Keratinocyte (primary cell): ENCODE measurements around the gene GATA5. TPM values are rescaled to one million over a fixed set of nuclear protein-coding genes. Genes with fewer than 3 reads are reported as not detected.

Source experiments
- DNase-seq: peaks from one replicate; pipeline ENCODE4 v3.0.0-alpha.2; 2011; ENCODE audit warnings: low read depth, missing footprints, low spot score
- FAIRE-seq: peaks from 2 replicates; lab custom pipeline; 2011; peaks lifted over from hg19 to GRCh38; lab: Jason Lieb, UNC
- H2AFZ ChIP-seq: 2 replicates; pipeline ENCODE4 v1.6.0; 2012; ENCODE audit warnings: low read length, control low read depth, inconsistent platforms; ENCODE audit not compliant: control insufficient read depth
- H3K27ac ChIP-seq: 2 replicates; pipeline ENCODE4 v1.5.1; 2011; ENCODE audit warnings: low read length; ENCODE audit not compliant: control insufficient read depth, insufficient read depth
- H3K27me3 ChIP-seq: 3 replicates; pipeline ENCODE4 v1.6.0; 2011; ENCODE audit warnings: low read length; ENCODE audit not compliant: control insufficient read depth, insufficient read depth; ENCODE audit errors: extremely low read depth
- H3K36me3 ChIP-seq, 2 experiments: 2 replicates in 1 of 2; 3 replicates in 1 of 2; pipeline ENCODE4 v1.5.1; 2011; ENCODE audit warnings: low read length in 2 of 2, mild to moderate bottlenecking in 1 of 2; ENCODE audit not compliant: control insufficient read depth in 2 of 2, insufficient read depth in 2 of 2; ENCODE audit errors: extremely low read depth in 1 of 2
- H3K4me1 ChIP-seq: 3 replicates; pipeline ENCODE4 v1.5.1; 2011; ENCODE audit warnings: low read length; ENCODE audit not compliant: control insufficient read depth, insufficient read depth; ENCODE audit errors: extremely low read depth
- H3K4me2 ChIP-seq: 3 replicates; pipeline ENCODE4 v1.6.0; 2011; ENCODE audit warnings: low read depth, low read length; ENCODE audit not compliant: control insufficient read depth, insufficient read depth; ENCODE audit errors: extremely low read depth
- H3K4me3 ChIP-seq, 3 experiments: fragments of 200-600 bp in 1 of 3; sonication (generic) in 1 of 3; 2 replicates in 2 of 3; 3 replicates in 1 of 3; pipeline ENCODE4 v1.5.1; 2011 to 2016; ENCODE audit warnings: low read length in 3 of 3, mild to moderate bottlenecking in 3 of 3, control low read depth in 2 of 3, inconsistent platforms in 1 of 3, low read depth in 1 of 3, mixed read lengths in 1 of 3, mixed run types in 1 of 3, moderate library complexity in 1 of 3; ENCODE audit not compliant: control insufficient read depth in 2 of 3, insufficient read depth in 2 of 3; ENCODE audit errors: extremely low read depth in 1 of 3
- H3K79me2 ChIP-seq: 2 replicates; pipeline ENCODE4 v1.6.0; 2012; ENCODE audit warnings: low read length; ENCODE audit not compliant: control insufficient read depth, insufficient read depth
- H3K9ac ChIP-seq: 3 replicates; pipeline ENCODE4 v1.6.0; 2011; ENCODE audit warnings: low read length; ENCODE audit not compliant: control insufficient read depth, insufficient read depth; ENCODE audit errors: extremely low read depth
- H3K9me1 ChIP-seq: 3 replicates; pipeline ENCODE4 v1.6.0; 2011; ENCODE audit warnings: low read length; ENCODE audit not compliant: control insufficient read depth, insufficient read depth; ENCODE audit errors: extremely low read depth
- H3K9me3 ChIP-seq: 2 replicates; pipeline ENCODE4 v1.5.1; 2012; ENCODE audit warnings: low read depth, low read length; ENCODE audit not compliant: control insufficient read depth
- H4K20me1 ChIP-seq: 3 replicates; pipeline ENCODE4 v1.6.0; 2011; ENCODE audit warnings: low read length; ENCODE audit not compliant: control insufficient read depth, insufficient read depth; ENCODE audit errors: extremely low read depth
- EZH2 ChIP-seq: IDR thresholded peaks from one replicate; pipeline ENCODE4 v1.6.1; 2012; ENCODE audit warnings: inconsistent platforms, mild to moderate bottlenecking, low read length, moderate library complexity
- dilution Hi-C: fragments of 300-500 bp; cut with MboI; formaldehyde crosslinking; loops from one replicate; pipeline ENCODE4 v1.7.0; 2020; ENCODE audit warnings: low sequenced_read_pairs; ENCODE audit not compliant: extremely low pct_ligation_motif_present
- polyA plus RNA-seq, 5 experiments: library from polyadenylated mRNA; depleted of rRNA in 3 of 5; stranded (reverse) in 3 of 5; stranded (forward) in 1 of 5; unstranded in 1 of 5; fragments of >200 nt; gene quantifications; 1 replicate in 1 of 5; 2 replicates in 3 of 5; 3 replicates in 1 of 5; pipeline versions ENCODE4 v1.2.1 to v1.2.3, GENCODE V29; 2011 to 2012; ENCODE audit warnings: missing spikeins in 2 of 5, low read depth in 1 of 5, low replicate concordance in 1 of 5
- TF ChIP-seq, protein P1 (sequence below), 3 experiments: IDR thresholded peaks in 1 of 3; conservative IDR thresholded peaks in 1 of 3; optimal IDR thresholded peaks in 1 of 3; 2 replicates in 2 of 3; 3 replicates in 1 of 3; pipeline versions ENCODE3 to v1.5.1; 2011; ENCODE audit warnings: low read length in 3 of 3, mild to moderate bottlenecking in 3 of 3, moderate library complexity in 2 of 3, control low read depth in 1 of 3, inconsistent platforms in 1 of 3; ENCODE audit not compliant: insufficient read depth in 2 of 3; ENCODE audit errors: extremely low read depth in 1 of 3

The GATA5 gene
- polyA plus RNA-seq, 1 donor (not counting 4 experiments of a cell fraction or from before 2014, with no cell fraction given), result not detected

DNA sequence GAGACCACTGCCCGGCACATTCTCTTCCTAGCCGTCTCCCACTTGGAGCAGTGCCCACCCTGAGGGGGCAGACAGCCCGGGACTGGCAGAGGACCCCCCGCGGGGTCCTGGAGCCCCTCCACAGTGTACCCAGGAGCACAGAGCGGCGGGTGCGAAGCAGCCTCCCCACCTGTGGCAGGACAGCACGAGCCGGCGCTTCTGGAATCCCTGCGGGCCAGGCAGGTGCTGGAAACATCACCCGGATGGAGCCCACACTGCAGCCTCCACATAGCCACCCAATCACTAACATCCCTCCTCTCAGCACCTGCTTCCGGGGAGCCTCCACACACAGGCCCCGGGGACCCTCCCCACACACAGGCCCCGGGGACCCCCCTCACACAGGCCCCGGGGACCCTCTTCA, 18.7 kb downstream of the GATA5 start:
- Histone ChIP-seq H3K27ac (no peak overlapping the region), H3K36me3 (no peaks in the 10 kb centered on the region), H3K4me2 (no peak overlapping the region), H3K9ac (no peak overlapping the region), H2AFZ (no peak overlapping the region), H3K9me3 (no peaks in the 10 kb centered on the region), H3K4me1 (no peaks in the 10 kb centered on the region), H3K27me3 (peaks cover 9% of the 10 kb centered on the region), H4K20me1 (no peaks in the 10 kb centered on the region), H3K4me3 (no peak overlapping the region), H3K79me2 (no peaks in the 10 kb centered on the region), H3K9me1 (no peaks in the 10 kb centered on the region)
- dilution Hi-C loops, result no loop called here
- no peak for FAIRE-seq
- TF ChIP-seq EZH2, result no peak
- TF ChIP-seq, protein P1, sequence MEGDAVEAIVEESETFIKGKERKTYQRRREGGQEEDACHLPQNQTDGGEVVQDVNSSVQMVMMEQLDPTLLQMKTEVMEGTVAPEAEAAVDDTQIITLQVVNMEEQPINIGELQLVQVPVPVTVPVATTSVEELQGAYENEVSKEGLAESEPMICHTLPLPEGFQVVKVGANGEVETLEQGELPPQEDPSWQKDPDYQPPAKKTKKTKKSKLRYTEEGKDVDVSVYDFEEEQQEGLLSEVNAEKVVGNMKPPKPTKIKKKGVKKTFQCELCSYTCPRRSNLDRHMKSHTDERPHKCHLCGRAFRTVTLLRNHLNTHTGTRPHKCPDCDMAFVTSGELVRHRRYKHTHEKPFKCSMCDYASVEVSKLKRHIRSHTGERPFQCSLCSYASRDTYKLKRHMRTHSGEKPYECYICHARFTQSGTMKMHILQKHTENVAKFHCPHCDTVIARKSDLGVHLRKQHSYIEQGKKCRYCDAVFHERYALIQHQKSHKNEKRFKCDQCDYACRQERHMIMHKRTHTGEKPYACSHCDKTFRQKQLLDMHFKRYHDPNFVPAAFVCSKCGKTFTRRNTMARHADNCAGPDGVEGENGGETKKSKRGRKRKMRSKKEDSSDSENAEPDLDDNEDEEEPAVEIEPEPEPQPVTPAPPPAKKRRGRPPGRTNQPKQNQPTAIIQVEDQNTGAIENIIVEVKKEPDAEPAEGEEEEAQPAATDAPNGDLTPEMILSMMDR (optimal IDR thresholded peaks at IDR 0.05 in 1 of 3, IDR thresholded peaks at IDR 0.05 in 1 of 3, conservative IDR thresholded peaks at IDR 0.05 in 1 of 3; ENCODE audit: extremely low read depth in 1 of 3, insufficient read depth in 2 of 3, low read length in 3 of 3), result no peak
- DNase-seq, result no peak

DNA sequence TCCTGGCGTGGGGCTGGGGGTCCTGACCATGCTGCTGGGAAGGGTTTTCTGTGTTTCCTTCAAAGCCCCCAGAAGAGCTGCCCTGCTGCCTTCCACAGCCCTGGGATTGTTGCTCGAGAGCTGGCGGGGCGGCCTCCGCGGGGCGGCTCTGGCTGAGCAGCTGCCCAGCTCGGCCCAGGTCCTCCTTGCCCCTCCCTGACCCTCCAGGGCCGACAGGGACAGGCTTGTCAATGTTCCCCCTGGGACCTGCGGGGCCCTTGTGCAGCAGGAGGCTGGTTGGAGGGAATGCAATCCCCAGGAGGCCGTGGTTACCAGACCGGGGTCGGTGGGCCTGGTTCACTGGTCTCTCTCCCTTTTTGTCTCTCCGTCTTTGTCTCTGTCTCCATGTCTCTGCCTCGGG, 19.9 kb downstream of the GATA5 start:
- Histone ChIP-seq H3K9me1 (no peaks in the 10 kb centered on the region), H3K27me3 (peaks cover 11% of the 10 kb centered on the region), H3K27ac (no peak overlapping the region), H3K9me3 (no peaks in the 10 kb centered on the region), H4K20me1 (no peaks in the 10 kb centered on the region), H3K79me2 (no peaks in the 10 kb centered on the region), H3K4me3 (no peak overlapping the region), H2AFZ (no peak overlapping the region), H3K4me2 (no peak overlapping the region), H3K36me3 (no peaks in the 10 kb centered on the region), H3K4me1 (no peaks in the 10 kb centered on the region), H3K9ac (no peak overlapping the region)
- dilution Hi-C loops, result no loop called here
- TF ChIP-seq EZH2, result no peak
- TF ChIP-seq, protein P1 (optimal IDR thresholded peaks at IDR 0.05 in 1 of 3, IDR thresholded peaks at IDR 0.05 in 1 of 3, conservative IDR thresholded peaks at IDR 0.05 in 1 of 3; ENCODE audit: extremely low read depth in 1 of 3, insufficient read depth in 2 of 3, low read length in 3 of 3), result no peak
- DNase-seq (no peak), FAIRE-seq (no peak)
